DND-41 (cell line): ENCODE measurements around the gene AKR1C2.

Experiments used
- CTCF ChIP-seq: IDR thresholded peaks from 2 replicates; pipeline ENCODE4 v1.5.1; 2012; ENCODE audit warnings: borderline replicate concordance, low read length, moderate library complexity, mild to moderate bottlenecking; ENCODE audit not compliant: poor library complexity, severe bottlenecking; ENCODE audit errors: extremely low read depth
- EZH2 ChIP-seq: IDR thresholded peaks from 3 replicates; pipeline ENCODE4 v1.6.1; 2012; ENCODE audit warnings: borderline replicate concordance, low read depth, mild to moderate bottlenecking, moderate library complexity, low read length, inconsistent platforms; ENCODE audit not compliant: severe bottlenecking

- no peak for TF ChIP-seq CTCF
- no peak for TF ChIP-seq EZH2
These were observed 27.3 kb upstream of the AKR1C2 start for GRCh38 chr10:5030989-5031388.
